ENCODE results near the gene SLC25A39. TPM values are rescaled to one million over a fixed set of nuclear protein-coding genes. Genes with fewer than 3 reads are reported as not detected.

Gene SLC25A39
- total and polyA plus RNA-seq, 2 of the 13 experiments (the other 11 are each of a cell fraction or from before 2014, with no cell fraction given) = 144 to 151 TPM

GRCh38 chr17:44279666-44280391, 44.8 kb downstream of the SLC25A39 start (continued):
- 0 out of 2 replicates have a peak, but pooled peaks have one; percentile 46 for TF ChIP-seq ZHX2 (IDR thresholded peaks at IDR 0.05; ENCODE audit: low read depth)
- TF ChIP-seq ZHX2 (CRISPR knock-in tag; IDR thresholded peaks at IDR 0.05; ENCODE audit: borderline replicate concordance) = no peak
- peak; percentile 67 for TF ChIP-seq HNF1B (CRISPR knock-in tag; IDR thresholded peaks at IDR 0.05)
- 0 out of 2 replicates have a peak, but pooled peaks have one; percentile 5 for TF ChIP-seq ZBTB26 (CRISPR knock-in tag; IDR thresholded peaks at IDR 0.05; ENCODE audit: borderline replicate concordance)
- TF ChIP-seq ZBTB3 (CRISPR knock-in tag; IDR thresholded peaks at IDR 0.05; ENCODE audit: borderline replicate concordance, low read depth) = no peak
- TF ChIP-seq ZBTB21 (CRISPR knock-in tag; IDR thresholded peaks at IDR 0.05) = peak; percentile 81
- peak; percentile 51; the same call in 1 of the 2 replicates for TF ChIP-seq FOXO1 (CRISPR knock-in tag; IDR thresholded peaks at IDR 0.05)
- peak; percentile 65; the same call in 1 of the 2 replicates for TF ChIP-seq ZNF556 (CRISPR knock-in tag; IDR thresholded peaks at IDR 0.05; ENCODE audit: borderline replicate concordance)
- TF ChIP-seq PHF8 (CRISPR knock-in tag; IDR thresholded peaks at IDR 0.05) = peak; percentile 38; the same call in 1 of the 2 replicates
- peak; percentile 64; the same call in 1 of the 2 replicates for TF ChIP-seq HMGXB3 (CRISPR knock-in tag; IDR thresholded peaks at IDR 0.05; ENCODE audit: borderline replicate concordance)
- TF ChIP-seq IKZF4 (CRISPR knock-in tag; IDR thresholded peaks at IDR 0.05; ENCODE audit: borderline replicate concordance, low read depth, not compliant biosample characterization) = no peak
- peak; percentile 81; the same call in 1 of the 2 replicates for TF ChIP-seq IKZF5 (CRISPR knock-in tag; IDR thresholded peaks at IDR 0.05)
- TF ChIP-seq ERF (CRISPR knock-in tag; IDR thresholded peaks at IDR 0.05) = peak; percentile 94
